ENCODE measurements around the gene TSPAN4.

The TSPAN4 gene

GRCh38 chr11:897253-898142 lies 54.8 kb downstream of the TSPAN4 start:
- no peak overlapping the region for H3K4me3 ChIP-seq (ENCODE audit: low read depth in 1 of 2, low read length in 2 of 2)
- no peak overlapping the region for H3K9ac ChIP-seq (ENCODE audit: low read depth, low read length)
- no peak overlapping the region for H3K27ac ChIP-seq (ENCODE audit: low read length)
- H2AFZ ChIP-seq (ENCODE audit: low read depth, low read length) = no peak overlapping the region
- TF ChIP-seq EZH2 (IDR thresholded peaks at IDR 0.05; ENCODE audit: borderline replicate concordance, low read depth, low read length, severe bottlenecking) (no peak), CTCF (IDR thresholded peaks at IDR 0.05; ENCODE audit: borderline replicate concordance, extremely low read depth, low read length, poor library complexity, severe bottlenecking) (no peak)
- DNase-seq (no peak), ATAC-seq (ENCODE audit: insufficient read depth, low read depth) (no peak)
- no peaks in the 10 kb centered on the region for H3K27me3 ChIP-seq (ENCODE audit: insufficient read depth, low read length, poor library complexity)
- no peaks in the 10 kb centered on the region for H3K79me2 ChIP-seq (ENCODE audit: insufficient read depth, low read length)
- no peaks in the 10 kb centered on the region for H3K4me1 ChIP-seq (ENCODE audit: insufficient read depth, low read length)
- H4K20me1 ChIP-seq (ENCODE audit: insufficient read depth, low read length) = peaks cover 26% of the 10 kb centered on the region
- no peak overlapping the region for H3K4me2 ChIP-seq (ENCODE audit: insufficient read depth, low read length)
- no peaks in the 10 kb centered on the region for H3K9me3 ChIP-seq (ENCODE audit: insufficient read depth, low read length, severe bottlenecking)
- H3K36me3 ChIP-seq (ENCODE audit: insufficient read depth, low read length) = peaks cover 60% of the 10 kb centered on the region

DNA sequence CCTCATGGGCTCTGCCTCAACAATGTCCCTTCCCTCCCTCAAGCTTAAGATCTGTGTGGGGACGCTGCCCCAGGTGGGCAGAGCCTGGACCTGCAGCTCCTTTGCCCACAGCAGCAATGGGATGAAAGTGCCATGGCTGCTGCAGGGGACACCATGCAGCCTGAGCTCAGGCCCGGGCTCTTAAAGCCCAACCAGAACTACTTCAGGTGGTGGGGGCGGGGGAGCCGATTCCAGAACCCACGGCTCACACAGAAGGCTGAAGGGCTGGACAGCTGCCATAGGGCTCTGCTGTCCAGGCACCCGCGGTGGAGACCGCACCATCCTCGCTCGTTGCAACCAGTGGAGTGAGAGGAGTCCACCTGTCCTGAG lies 55.5 kb downstream of the TSPAN4 start:
- peaks cover 30% of the 10 kb centered on the region for H4K20me1 ChIP-seq (ENCODE audit: insufficient read depth, low read length)
- DNase-seq = peak; percentile 30
- H3K4me3 ChIP-seq (ENCODE audit: low read depth in 1 of 2, low read length in 2 of 2) = no peak overlapping the region
- no peak overlapping the region for H3K9ac ChIP-seq (ENCODE audit: low read depth, low read length)
- no peak overlapping the region for H3K27ac ChIP-seq (ENCODE audit: low read length)
- no peaks in the 10 kb centered on the region for H3K79me2 ChIP-seq (ENCODE audit: insufficient read depth, low read length)
- H2AFZ ChIP-seq (ENCODE audit: low read depth, low read length) = no peak overlapping the region
- H3K27me3 ChIP-seq (ENCODE audit: insufficient read depth, low read length, poor library complexity) = no peaks in the 10 kb centered on the region
- ATAC-seq (ENCODE audit: insufficient read depth, low read depth) = peak; percentile 69
- H3K4me2 ChIP-seq (ENCODE audit: insufficient read depth, low read length) = no peak overlapping the region
- TF ChIP-seq EZH2 (IDR thresholded peaks at IDR 0.05; ENCODE audit: borderline replicate concordance, low read depth, low read length, severe bottlenecking) (no peak), CTCF (IDR thresholded peaks at IDR 0.05; ENCODE audit: borderline replicate concordance, extremely low read depth, low read length, poor library complexity, severe bottlenecking) (peak; percentile 60)
- H3K4me1 ChIP-seq (ENCODE audit: insufficient read depth, low read length) = no peaks in the 10 kb centered on the region
- peaks cover 61% of the 10 kb centered on the region for H3K36me3 ChIP-seq (ENCODE audit: insufficient read depth, low read length)
- H3K9me3 ChIP-seq (ENCODE audit: insufficient read depth, low read length, severe bottlenecking) = no peaks in the 10 kb centered on the region

DNA sequence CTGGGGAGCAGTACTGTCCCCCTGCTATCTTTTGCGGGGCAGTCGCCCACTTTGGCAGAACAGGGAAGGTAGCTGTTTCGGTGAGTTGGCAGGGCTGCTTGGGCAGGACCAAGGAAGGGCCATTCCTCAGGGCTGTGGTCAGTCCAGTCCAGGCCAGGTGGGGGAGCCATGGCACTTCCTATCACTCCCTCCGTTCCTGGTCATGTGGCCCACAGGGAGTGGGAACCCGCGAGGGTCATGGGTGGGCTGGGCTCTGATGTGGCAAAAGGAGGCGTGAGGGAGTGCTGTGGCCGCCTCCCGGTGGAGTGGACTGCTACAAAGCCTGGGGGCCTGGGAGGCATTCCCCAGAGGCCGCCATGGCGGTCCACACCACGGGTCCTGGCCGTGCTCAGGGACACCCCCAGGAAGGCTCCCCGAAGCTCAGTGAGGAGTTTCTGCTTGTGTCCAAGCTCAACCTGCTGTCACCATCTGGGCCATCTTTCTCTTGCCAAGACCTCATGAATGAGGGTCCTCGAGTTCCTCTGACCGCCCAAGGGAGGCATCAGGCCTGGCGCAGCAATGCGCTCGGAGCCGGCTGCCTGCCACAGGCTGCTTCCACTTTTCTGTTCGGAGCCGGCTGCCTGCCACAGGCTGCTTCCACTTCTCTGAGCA lies 56.0 kb downstream of the TSPAN4 start:
- Histone ChIP-seq H3K27me3 (ENCODE audit: insufficient read depth, low read length, poor library complexity) (no peaks in the 10 kb centered on the region), H3K4me3 (ENCODE audit: low read depth in 1 of 2, low read length in 2 of 2) (no peak overlapping the region), H2AFZ (ENCODE audit: low read depth, low read length) (no peak overlapping the region), H3K4me2 (ENCODE audit: insufficient read depth, low read length) (no peak overlapping the region), H3K9me3 (ENCODE audit: insufficient read depth, low read length, severe bottlenecking) (no peaks in the 10 kb centered on the region), H3K36me3 (ENCODE audit: insufficient read depth, low read length) (peaks cover 62% of the 10 kb centered on the region), H3K79me2 (ENCODE audit: insufficient read depth, low read length) (no peaks in the 10 kb centered on the region), H3K27ac (ENCODE audit: low read length) (no peak overlapping the region), H3K9ac (ENCODE audit: low read depth, low read length) (no peak overlapping the region), H3K4me1 (ENCODE audit: insufficient read depth, low read length) (no peaks in the 10 kb centered on the region), H4K20me1 (ENCODE audit: insufficient read depth, low read length) (peaks cover 31% of the 10 kb centered on the region)
- no peak for DNase-seq
- no peak for ATAC-seq (ENCODE audit: insufficient read depth, low read depth)
- no peak for TF ChIP-seq EZH2 (IDR thresholded peaks at IDR 0.05; ENCODE audit: borderline replicate concordance, low read depth, low read length, severe bottlenecking)
- TF ChIP-seq CTCF (IDR thresholded peaks at IDR 0.05; ENCODE audit: borderline replicate concordance, extremely low read depth, low read length, poor library complexity, severe bottlenecking) = no peak

Measured in DND-41 (cell line).